ENCODE measurements around the gene OR6C70. TPM values are rescaled to one million over a fixed set of nuclear protein-coding genes. Genes with fewer than 3 reads are reported as not detected.

The OR6C70 gene
- total RNA-seq = not detected

DNA sequence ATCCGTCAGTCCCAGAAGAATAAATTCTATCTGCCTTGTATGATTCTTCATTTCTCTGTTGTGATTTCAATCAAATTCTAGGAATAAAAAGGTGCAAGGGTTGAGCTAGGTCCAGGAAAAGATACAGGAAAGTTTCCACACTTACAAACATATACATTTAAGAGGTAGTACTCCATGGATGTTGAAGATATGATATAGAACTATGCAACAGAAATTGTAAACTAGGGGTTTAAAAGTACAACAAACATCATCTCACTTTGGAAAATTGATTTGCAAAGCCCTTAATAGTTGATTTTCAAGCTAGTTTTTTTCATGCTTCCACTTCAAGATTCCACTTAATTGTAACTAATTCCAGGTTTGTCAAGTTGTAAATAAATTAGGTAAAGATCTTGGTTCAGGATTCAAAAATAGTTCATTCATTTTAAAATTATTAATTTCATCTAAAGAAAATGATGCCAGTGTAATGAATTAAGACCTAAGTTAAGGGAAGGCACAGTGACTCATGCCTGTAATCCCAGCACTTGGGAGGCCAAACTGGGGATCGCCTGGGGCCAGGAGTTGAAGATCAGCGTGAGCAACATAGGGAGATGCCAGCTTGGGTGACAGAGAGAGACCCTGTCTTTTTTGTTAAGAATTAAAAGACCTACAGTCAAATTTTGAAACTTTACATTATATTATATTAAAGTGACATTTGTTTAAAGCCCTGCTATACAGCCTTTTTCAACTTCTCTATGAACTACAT lies at the start of gene OR6C70:
OR6C70 (minus strand) TSS at position 51 of the 742 bp plus-strand sequence; CDS start at position 51, 0 bp downstream.

DNA sequence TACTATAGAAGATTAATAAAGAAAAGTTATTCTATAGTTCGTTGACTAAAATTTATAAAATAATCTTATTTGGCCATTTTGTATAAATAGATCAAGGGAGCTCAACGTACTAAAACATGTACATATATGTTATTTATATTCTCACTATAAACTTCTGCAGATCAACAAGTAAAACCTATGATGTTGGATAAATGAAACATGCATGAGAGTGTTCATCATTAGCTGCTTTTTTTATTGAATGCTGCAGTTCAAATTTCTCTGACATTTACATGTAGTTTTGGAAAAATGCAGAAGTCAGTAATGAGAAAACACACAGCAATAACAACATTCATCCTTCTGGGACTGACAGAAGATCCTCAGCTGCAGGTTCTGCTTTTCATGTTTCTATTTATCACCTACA lies 22.1 kb upstream of the OR6C70 start, which contains the start of gene OR6C68:
OR6C68 (plus strand) TSS at position 301 of the 400 bp plus-strand sequence; CDS start at position 301, 0 bp downstream.

DNA sequence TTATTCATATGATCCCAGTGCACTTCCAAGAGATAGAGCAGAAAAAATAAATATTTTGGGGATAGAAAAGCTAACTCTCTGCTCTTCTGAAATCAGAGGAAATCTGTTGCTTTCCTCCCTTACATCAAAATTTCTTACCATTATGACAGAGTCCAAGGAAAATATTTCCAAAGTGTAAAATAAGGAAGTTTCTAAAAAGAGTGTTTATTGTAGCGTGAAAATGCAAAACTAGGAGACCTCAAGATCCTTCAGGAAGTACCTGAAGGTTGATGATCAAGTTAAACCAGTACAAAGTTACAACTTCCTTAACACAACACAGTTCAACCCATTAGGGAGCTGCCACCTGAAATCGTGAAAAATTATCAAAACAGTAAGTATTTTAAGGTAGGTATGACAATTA lies 26.2 kb downstream of the OR6C70 start, which contains the start of gene OR6C2:
OR6C2 (plus strand) TSS at position 301 of the 400 bp plus-strand sequence. CDS start 8,138 bp downstream, outside the sequence.

DNA sequence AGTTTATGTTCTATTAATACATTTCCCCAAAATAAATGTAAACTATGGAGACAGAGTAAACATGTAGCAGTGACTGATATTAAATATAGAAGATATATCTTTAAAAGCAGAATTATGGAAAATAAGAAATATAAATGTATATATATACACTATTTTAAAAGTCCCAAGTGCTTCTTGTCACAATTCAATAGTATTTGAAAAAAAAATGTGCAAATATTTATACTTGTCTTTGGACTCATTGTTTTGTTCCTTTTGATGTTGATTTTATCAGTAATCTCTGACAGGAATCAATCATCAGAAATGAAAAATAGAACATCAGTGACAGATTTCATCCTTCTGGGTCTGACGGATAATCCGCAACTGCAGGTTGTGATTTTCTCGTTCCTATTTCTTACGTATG lies 44.0 kb downstream of the OR6C70 start, which contains the start of gene OR6C76:
OR6C76 (plus strand) TSS at position 301 of the 400 bp plus-strand sequence; CDS start at position 301, 0 bp downstream.

Other genes starting within 250 kb of the OR6C70 start
- gene OR10A7, start 249.1 kb downstream of the OR6C70 start, total RNA-seq = not detected
- under 1 TPM in 1 of 2 donors, not detected in 1; under 0.01 TPM for gene OR6C74, start 225.5 kb downstream of the OR6C70 start, total RNA-seq
- gene OR6C6, start 173.6 kb downstream of the OR6C70 start, total RNA-seq = not detected
- gene OR6C1, start 155.8 kb downstream of the OR6C70 start, total RNA-seq = not detected
- not detected for gene OR6C3, start 139.4 kb downstream of the OR6C70 start, total RNA-seq
- not detected for gene OR6C75, start 107.2 kb downstream of the OR6C70 start, total RNA-seq
- not detected for gene OR6C65, start 69.6 kb downstream of the OR6C70 start, total RNA-seq
- gene OR6C76, start 43.9 kb downstream of the OR6C70 start, total RNA-seq = not detected
- not detected for gene OR6C2, start 26.1 kb downstream of the OR6C70 start, total RNA-seq
- not detected for gene OR6C68, start 22.2 kb upstream of the OR6C70 start, total RNA-seq
- not detected for gene OR6C4, start 79.5 kb upstream of the OR6C70 start, total RNA-seq
- not detected for gene OR2AP1, start 102.3 kb upstream of the OR6C70 start, total RNA-seq
- gene OR10P1, start 166.8 kb upstream of the OR6C70 start, total RNA-seq = not detected
- 1 to 10 TPM; 1.3 to 3.8 TPM for gene ITGA7, start 237.8 kb upstream of the OR6C70 start, total RNA-seq
- 10 to 100 TPM; 30.3 to 53.0 TPM for gene BLOC1S1, start 245.9 kb upstream of the OR6C70 start, total RNA-seq